NCI-H524 (cell line): ENCODE data around the gene IQGAP1.
"Not testable (repeated sequence)": the region's sequence is repeated elsewhere in the genome, so short reads cannot be mapped to it uniquely, and the experiment has no call there.

Source experiments
- DNase-seq, 2 experiments: peaks; one replicate each; lab custom pipeline; 2025; lab: John Stamatoyannopoulos, UW

Gene IQGAP1

DNA sequence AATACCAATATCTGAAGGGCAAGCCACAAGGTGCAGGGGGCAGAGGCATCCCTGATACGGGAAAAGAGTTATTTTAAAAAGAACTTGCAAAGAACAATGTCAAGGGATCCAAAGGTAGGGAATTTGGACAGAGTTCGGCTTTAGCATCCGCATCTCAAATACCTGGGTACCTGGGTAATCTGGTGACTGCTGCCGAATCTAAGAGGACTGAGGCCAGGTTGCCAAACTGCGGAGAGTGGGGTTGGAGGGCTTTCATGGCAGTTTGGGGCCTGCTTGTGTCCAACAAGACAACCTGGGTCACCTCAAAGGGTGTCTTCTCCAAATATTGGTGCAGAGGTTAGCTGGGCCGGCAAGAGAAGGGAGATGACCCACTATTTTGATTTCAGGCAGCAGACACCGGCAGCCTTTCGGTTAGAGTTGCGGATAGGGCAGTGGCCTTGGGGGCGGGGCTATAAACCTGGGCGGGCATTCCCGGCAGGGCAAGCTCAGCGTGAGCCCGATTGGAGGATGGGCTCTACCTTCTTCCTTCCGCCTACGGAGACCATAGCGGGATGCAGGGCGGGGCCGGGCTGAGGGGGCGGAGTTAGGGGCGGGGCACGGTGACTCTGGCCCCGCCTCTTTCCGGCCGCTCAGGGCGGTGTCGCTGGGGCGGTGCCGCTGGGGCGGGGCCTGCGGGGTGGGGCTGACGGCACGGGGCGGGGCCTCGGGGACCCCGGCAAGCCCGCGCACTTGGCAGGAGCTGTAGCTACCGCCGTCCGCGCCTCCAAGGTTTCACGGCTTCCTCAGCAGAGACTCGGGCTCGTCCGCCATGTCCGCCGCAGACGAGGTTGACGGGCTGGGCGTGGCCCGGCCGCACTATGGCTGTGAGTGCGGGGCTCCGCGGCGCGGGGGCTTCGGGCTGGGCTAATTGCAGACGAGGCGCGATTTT, at the start of gene IQGAP1:
Gene IQGAP1 (plus strand): TSS at position 709 of the 928 bp plus-strand sequence. CDS start 100 bp downstream, at position 809.
- DNase-seq = peak; percentile 99

DNA sequence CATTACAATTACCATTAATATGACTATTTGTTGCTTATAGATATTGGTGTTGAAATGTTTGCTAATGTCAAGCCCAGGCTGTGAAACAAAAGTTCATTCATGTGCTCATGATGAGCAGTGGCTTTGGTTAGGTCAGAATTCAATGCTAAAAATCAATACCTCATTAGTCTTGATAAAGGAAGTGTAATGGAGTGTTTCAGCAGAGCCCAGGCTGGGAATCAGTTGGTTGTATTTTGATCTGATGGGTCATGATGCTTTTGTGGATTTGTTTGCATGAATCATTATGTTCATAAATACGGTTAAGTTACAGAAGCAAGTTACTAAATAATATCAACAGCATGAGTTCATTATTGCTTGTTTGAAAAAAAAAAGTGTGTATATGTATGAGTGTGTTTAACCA, 49.5 kb upstream of the IQGAP1 start:
- DNase-seq = no peak

GRCh38 chr15:90340345-90340744, 47.7 kb upstream of the IQGAP1 start:
- no peak for DNase-seq

- no peak for DNase-seq
Observed at GRCh38 chr15:90343302-90343790, 44.7 kb upstream of the IQGAP1 start.

GRCh38 chr15:90344662-90345061, 43.4 kb upstream of the IQGAP1 start:
- DNase-seq = no peak

DNA sequence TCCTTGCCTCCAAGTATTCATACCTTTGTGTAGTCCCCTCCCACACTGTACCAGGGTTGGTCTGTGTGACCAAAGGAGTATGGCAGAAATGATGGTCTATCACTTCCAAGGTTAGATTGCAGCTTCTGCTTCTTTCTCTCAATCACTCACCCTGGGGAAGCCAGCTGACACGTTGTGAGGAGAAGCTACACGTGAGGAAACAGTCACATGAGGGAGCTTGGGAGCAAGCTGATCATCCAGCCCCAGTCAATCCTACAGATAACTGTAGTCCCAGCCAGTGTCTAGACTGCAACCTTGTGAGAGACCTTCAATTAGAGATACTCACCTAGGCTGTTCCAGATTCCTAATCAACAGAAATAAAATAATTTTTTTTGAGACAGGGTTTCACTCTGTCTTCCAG, 42.2 kb upstream of the IQGAP1 start:
- DNase-seq = no peak

GRCh38 chr15:90347431-90348065, 40.5 kb upstream of the IQGAP1 start:
- not testable (repeated sequence) for DNase-seq

DNA sequence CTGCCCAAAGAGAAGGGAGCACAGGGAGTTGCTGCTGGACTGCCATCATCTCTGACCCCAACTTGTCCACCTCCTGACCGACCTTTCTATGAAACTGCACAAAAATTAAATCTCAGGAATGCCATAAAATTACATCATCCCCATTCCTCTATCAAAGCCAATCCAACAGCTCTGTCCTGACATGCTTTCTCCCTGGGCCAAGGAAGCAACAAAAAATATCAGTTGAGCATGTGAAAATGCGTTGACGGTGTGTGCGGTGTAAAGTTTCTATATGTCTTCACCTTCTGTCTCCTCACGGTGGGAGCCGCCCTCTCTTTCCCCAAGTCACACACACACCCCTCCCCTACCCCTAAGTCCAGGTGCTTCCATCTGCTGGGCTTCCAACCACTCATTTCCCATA, 39.6 kb upstream of the IQGAP1 start:
- no peak for DNase-seq

GRCh38 chr15:90349072-90349471, 39.0 kb upstream of the IQGAP1 start:
- DNase-seq = no peak

DNA sequence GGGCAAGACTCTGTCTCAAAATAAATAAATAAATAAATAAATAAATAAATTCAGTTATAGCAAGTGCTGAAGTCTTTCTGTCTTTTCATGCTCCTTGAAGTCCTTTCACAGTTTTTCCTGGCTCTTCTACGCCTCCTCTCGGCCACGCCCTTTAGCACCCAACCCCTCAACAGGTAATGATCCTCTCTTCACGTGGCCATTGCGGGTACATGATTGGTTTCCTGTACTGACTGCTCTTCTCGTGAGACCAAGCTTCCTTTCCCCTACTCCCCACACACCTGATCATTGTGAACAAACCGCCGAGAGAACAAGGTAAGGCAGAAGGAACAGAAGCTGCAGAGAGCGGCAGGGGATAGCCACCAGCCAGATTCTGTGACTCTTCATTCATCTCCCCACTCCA, 38.2 kb upstream of the IQGAP1 start:
- DNase-seq = no peak

DNA sequence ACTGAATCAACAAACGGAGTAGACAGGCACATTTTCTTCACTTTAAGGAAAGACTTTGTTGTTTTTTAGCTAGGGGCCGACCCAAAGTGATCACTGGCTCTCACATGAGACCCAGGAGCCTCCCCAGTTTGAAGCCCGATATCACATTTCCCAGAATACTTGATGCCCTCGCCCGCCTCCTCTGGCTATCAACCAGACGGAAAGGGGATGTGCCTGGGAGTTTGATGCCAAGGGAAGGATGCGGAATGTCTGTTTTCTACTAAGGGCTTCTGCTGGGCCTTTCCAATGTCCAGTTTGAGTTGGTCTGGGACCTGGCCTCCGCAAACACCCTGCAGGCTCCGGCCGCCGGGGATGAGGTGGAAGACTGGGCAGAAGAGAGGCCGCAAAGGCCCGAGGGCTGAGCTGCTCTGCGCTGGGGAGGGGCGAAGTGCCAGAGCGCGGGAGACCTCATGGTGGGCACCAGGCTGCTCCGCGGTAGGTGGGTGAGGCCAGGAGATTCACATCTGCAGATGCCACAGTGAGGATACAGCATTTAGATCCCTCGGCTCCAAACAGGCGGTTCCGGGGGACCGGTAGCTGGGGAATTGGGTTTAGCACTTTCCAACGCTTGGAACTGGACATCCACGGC, 36.4 kb upstream of the IQGAP1 start:
- peak; percentile 57 to 64 for DNase-seq

GRCh38 chr15:90352107-90352893, 35.7 kb upstream of the IQGAP1 start, which contains the start of gene ZNF774:
Gene ZNF774 (plus strand): TSS chr15:90352284. CDS start chr15:90354661, 2,377 bp downstream.
- peak; percentile 96 to 99 for DNase-seq

- no peak for DNase-seq
Observed at GRCh38 chr15:90354986-90355385, 33.1 kb upstream of the IQGAP1 start.

DNA sequence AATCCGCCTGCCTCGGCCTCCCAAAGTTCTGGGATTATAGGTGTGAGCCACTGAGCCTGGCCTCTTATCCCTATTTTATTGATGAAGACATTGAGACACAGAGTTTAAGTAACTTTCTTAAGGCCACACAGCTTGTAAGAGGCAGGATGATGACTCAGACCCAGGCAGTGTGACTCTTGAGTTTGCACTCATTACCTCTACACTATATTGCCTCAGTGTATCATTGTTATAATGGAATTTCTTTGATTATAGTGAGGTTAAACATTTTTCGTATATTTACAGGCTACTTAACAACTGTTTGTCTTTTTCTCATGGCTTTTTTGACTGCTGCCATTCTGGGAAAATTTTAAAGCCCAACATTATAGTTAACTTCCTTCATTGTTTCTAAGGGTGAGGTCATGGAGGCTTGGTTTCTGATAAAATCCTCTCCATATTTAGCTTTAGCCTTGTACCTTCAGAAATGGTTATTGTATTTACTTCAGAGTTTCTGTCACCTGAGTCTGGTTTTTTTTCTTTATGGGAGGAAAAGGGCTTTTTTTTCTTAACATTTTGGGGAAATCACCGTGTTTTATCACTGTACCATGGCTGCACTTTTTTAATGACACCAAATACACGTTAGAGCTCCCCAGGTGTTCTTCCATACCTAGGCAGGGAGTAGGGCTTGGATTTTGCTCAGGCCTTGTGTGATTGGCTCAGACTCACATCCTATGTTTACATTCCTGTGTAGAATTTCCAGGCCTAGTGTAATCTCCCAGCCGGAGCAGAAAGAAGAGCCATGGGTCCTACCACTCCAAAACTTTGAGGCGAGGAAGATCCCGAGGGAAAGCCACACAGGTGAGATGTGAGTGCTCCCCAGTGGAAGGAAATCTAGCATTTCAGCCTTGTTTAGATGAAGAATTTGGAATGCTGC, 29.7 kb upstream of the IQGAP1 start:
- DNase-seq = no peak

GRCh38 chr15:90360746-90361145, 27.3 kb upstream of the IQGAP1 start:
- DNase-seq = no peak

DNA sequence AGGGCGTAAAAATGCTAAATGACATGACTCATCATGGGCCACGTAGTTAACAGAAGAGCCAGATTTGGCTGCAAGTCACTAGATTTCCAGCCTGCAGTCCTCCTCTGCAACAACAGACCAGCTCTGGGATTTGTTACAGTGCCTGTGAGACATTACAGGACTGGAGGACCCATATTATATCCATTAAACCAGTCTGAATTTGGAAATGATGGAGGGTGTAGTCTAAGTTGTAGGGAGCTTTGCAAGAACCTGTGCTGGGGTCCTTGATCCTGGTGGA, 25.2 kb upstream of the IQGAP1 start:
- no peak for DNase-seq

- no peak for DNase-seq
Observed at GRCh38 chr15:90364251-90364650, 23.8 kb upstream of the IQGAP1 start.

DNA sequence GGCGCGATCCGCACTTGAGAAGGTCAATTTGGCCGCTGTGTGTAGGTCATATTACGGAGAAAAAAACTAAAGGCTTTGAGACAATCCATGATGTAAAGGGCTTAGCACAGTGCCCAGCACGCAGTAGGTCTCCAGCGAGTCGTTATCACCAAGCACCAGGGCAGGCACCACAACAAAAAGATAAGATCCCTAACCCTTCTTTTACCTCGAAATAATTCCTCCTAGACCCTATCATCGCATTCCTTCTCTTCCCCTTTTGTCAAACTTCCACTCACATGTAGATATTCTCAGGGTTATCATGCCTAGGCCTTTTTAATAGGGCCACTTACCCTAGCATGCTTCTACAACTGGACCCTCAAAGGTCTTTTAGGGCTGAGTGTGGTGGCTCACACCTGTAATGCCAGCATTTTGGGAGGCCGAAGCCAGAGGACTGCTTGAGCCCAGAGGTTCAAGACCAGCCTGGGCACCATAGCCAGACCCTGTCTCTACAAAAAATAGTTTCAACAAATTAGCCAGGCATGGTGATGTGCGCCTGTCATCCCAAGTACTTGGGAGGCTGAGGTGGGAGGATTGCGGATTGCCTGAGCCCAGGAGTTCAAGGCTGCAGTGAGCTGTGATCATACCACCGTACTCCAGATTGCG, 22.5 kb upstream of the IQGAP1 start:
- no peak for DNase-seq

GRCh38 chr15:90367576-90367975, 20.5 kb upstream of the IQGAP1 start:
- no peak for DNase-seq

GRCh38 chr15:90375071-90375470, 13.0 kb upstream of the IQGAP1 start:
- DNase-seq = no peak
